Measurements from ENCODE around the gene CEP68. TPM values are rescaled to one million over a fixed set of nuclear protein-coding genes. Genes with fewer than 3 reads are reported as not detected.
"Not testable (repeated sequence)": the region's sequence is repeated elsewhere in the genome, so short reads cannot be mapped to it uniquely, and the experiment has no call there.

Gene CEP68
- total RNA-seq, 2 experiments from 2014 or later = 6.0 to 6.3 TPM

- DNase-seq (peak; percentile 25), ATAC-seq (no peak)
- Mint-ChIP-seq H3K27ac (no peak overlapping the region), H3K9me3 (no peaks in the 10 kb centered on the region), H3K27me3 (no peaks in the 10 kb centered on the region), H3K4me3 (no peak overlapping the region), H3K36me3 (ENCODE audit: low read depth) (no peaks in the 10 kb centered on the region), H3K4me1 (ENCODE audit: low read depth) (peaks cover 23% of the 10 kb centered on the region)
- ChIA-PET POLR2A (interaction anchor here (0.6 kb wide), 1 partner anchor 13 kb away, joined by 4 read pairs; no protein-coding TSS in a partner anchor), CTCF (interaction anchor here (1.3 to 19.6 kb wide), 3 partner anchors 22 to 113 kb away, joined by 3 to 237 read pairs (median 3); no protein-coding TSS in a partner anchor)
- intact Hi-C loops (cut with micrococcal nuclease) = loop anchor here (2.0 kb wide), 1 partner anchor 114 kb away; no protein-coding TSS in a partner anchor
- TF ChIP-seq CTCF (IDR thresholded peaks at IDR 0.05) = peak; percentile 13
Observed at GRCh38 chr2:65033178-65033577, 23.0 kb upstream of the CEP68 start.

GRCh38 chr2:65033667-65034066, 22.5 kb upstream of the CEP68 start:
- intact Hi-C loops (cut with micrococcal nuclease) = loop anchor here (2.0 kb wide), 1 partner anchor 115 kb away; no protein-coding TSS in a partner anchor
- not testable (repeated sequence) for H3K27ac Mint-ChIP-seq; ATAC-seq; H3K27me3 Mint-ChIP-seq; H3K9me3 Mint-ChIP-seq; H3K4me3 Mint-ChIP-seq; H3K36me3 Mint-ChIP-seq (ENCODE audit: low read depth); DNase-seq
- CTCF ChIA-PET = interaction anchor here (1.3 to 19.6 kb wide), 2 partner anchors 96 to 114 kb away, joined by 3 to 237 read pairs; no protein-coding TSS in a partner anchor
- POLR2A ChIA-PET = interaction anchor here (0.6 kb wide), 1 partner anchor 12 kb away, joined by 4 read pairs; no protein-coding TSS in a partner anchor
- H3K4me1 Mint-ChIP-seq (ENCODE audit: low read depth) = peaks cover 23% of the 10 kb centered on the region

GRCh38 chr2:65035351-65035943, 20.8 kb upstream of the CEP68 start:
- Mint-ChIP-seq H3K36me3 (ENCODE audit: low read depth) (no peaks in the 10 kb centered on the region), H3K27me3 (no peaks in the 10 kb centered on the region), H3K9me3 (no peaks in the 10 kb centered on the region), H3K4me1 (ENCODE audit: low read depth) (peaks cover 26% of the 10 kb centered on the region), H3K4me3 (no peak overlapping the region), H3K27ac (no peak overlapping the region)
- ChIA-PET POLR2A (no interaction called here), CTCF (interaction anchor here (19.6 kb wide), 1 partner anchor 115 kb away, joined by 237 read pairs; no protein-coding TSS in a partner anchor)
- DNase-seq = no peak
- TF ChIP-seq CTCF (IDR thresholded peaks at IDR 0.05) = no peak
- ATAC-seq = no peak
- intact Hi-C loops (cut with micrococcal nuclease) = no loop called here

GRCh38 chr2:65037178-65037577, 19.0 kb upstream of the CEP68 start:
- no peak for TF ChIP-seq CTCF (IDR thresholded peaks at IDR 0.05)
- ChIA-PET POLR2A (no interaction called here), CTCF (interaction anchor here (0.8 to 19.6 kb wide), 2 partner anchors 117 to 151 kb away, joined by 4 to 237 read pairs; no protein-coding TSS in a partner anchor)
- ATAC-seq (no peak), DNase-seq (no peak)
- H3K36me3 Mint-ChIP-seq (ENCODE audit: low read depth) = no peaks in the 10 kb centered on the region
- peaks cover 11% of the 10 kb centered on the region for H3K4me1 Mint-ChIP-seq (ENCODE audit: low read depth)
- no peaks in the 10 kb centered on the region for H3K9me3 Mint-ChIP-seq
- no peak overlapping the region for H3K4me3 Mint-ChIP-seq
- H3K27me3 Mint-ChIP-seq = no peaks in the 10 kb centered on the region
- intact Hi-C loops (cut with micrococcal nuclease) = no loop called here
- no peak overlapping the region for H3K27ac Mint-ChIP-seq

- Mint-ChIP-seq H3K9me3 (peaks cover 8% of the 10 kb centered on the region), H3K27me3 (no peaks in the 10 kb centered on the region), H3K27ac (no peak overlapping the region), H3K36me3 (ENCODE audit: low read depth) (peaks cover 10% of the 10 kb centered on the region), H3K4me1 (ENCODE audit: low read depth) (peaks cover 11% of the 10 kb centered on the region), H3K4me3 (no peak overlapping the region)
- TF ChIP-seq CTCF (IDR thresholded peaks at IDR 0.05) = no peak
- no peak for DNase-seq
- POLR2A ChIA-PET = interaction anchor here (0.6 kb wide), 1 partner anchor 21 kb away, joined by 3 read pairs; no protein-coding TSS in a partner anchor
- ATAC-seq = no peak
- intact Hi-C loops (cut with micrococcal nuclease) = loop anchor here (2.0 to 5.0 kb wide), 2 partner anchors 52 to 121 kb away; partner anchors contain the start of gene SLC1A4
- CTCF ChIA-PET = interaction anchor here (0.9 to 19.6 kb wide), 7 partner anchors 8 to 120 kb away, joined by 3 to 237 read pairs (median 5); no protein-coding TSS in a partner anchor
Observed at GRCh38 chr2:65039640-65040039, 16.6 kb upstream of the CEP68 start.

All from activated CD8-positive, alpha-beta T cell treated with anti-CD3 and anti-CD28 coated beads for 36 hours (primary cell).